Ishikawa (cell line): Measurements from ENCODE around the gene GNAO1.

ENCODE experiments used
- CEBPB ChIP-seq: IDR thresholded peaks from 2 replicates; pipeline ENCODE4 v1.6.1; 2012
- CREB1 ChIP-seq: IDR thresholded peaks from 2 replicates; pipeline ENCODE4 v1.6.1; 2012; ENCODE audit warnings: low read depth
- EGR1 ChIP-seq: IDR thresholded peaks from 2 replicates; pipeline ENCODE4 v1.6.1; 2012
- EP300 ChIP-seq: IDR thresholded peaks from 2 replicates; pipeline ENCODE4 v1.6.1; 2012; ENCODE audit warnings: borderline replicate concordance
- FOXM1 ChIP-seq: IDR thresholded peaks from 2 replicates; pipeline ENCODE4 v1.6.1; 2012; ENCODE audit warnings: low read depth, borderline replicate concordance
- MAX ChIP-seq: IDR thresholded peaks from 2 replicates; pipeline ENCODE4 v1.6.1; 2012
- NFIC ChIP-seq: IDR thresholded peaks from 2 replicates; pipeline ENCODE4 v1.6.1; 2012
- RAD21 ChIP-seq: IDR thresholded peaks from 2 replicates; pipeline ENCODE4 v1.6.1; 2012; ENCODE audit warnings: low read depth
- REST ChIP-seq: IDR thresholded peaks from 2 replicates; pipeline ENCODE4 v1.6.1; 2012; ENCODE audit warnings: low read depth, mild to moderate bottlenecking
- TAF1 ChIP-seq: IDR thresholded peaks from 2 replicates; pipeline ENCODE4 v1.6.1; 2012; ENCODE audit warnings: low read depth, mild to moderate bottlenecking
- TCF12 ChIP-seq: IDR thresholded peaks from 2 replicates; pipeline ENCODE4 v1.6.1; 2012; ENCODE audit warnings: low read depth
- TEAD4 ChIP-seq: IDR thresholded peaks from 2 replicates; pipeline ENCODE4 v1.6.1; 2012
- USF1 ChIP-seq: IDR thresholded peaks from 2 replicates; pipeline ENCODE4 v1.6.1; 2012
- YY1 ChIP-seq: IDR thresholded peaks from 2 replicates; pipeline ENCODE4 v1.6.1; 2012; ENCODE audit warnings: low read depth
- ZBTB7A ChIP-seq: IDR thresholded peaks from 2 replicates; pipeline ENCODE4 v1.6.1; 2012; ENCODE audit warnings: low read depth

GNAO1 gene

GRCh38 chr16:56269281-56269680 is 78.0 kb downstream of the GNAO1 start:
- TF ChIP-seq TCF12: no peak
- no peak for TF ChIP-seq REST
- no peak for TF ChIP-seq EP300
- TF ChIP-seq RAD21: no peak
- no peak for TF ChIP-seq EGR1
- no peak for TF ChIP-seq FOXM1
- TF ChIP-seq TAF1: no peak
- TF ChIP-seq TEAD4: no peak
- TF ChIP-seq MAX: no peak
- no peak for TF ChIP-seq YY1
- TF ChIP-seq ZBTB7A: no peak
- TF ChIP-seq NFIC: no peak

- no peak for TF ChIP-seq TEAD4
- no peak for TF ChIP-seq USF1
- peak; percentile 20; the same call in 1 of the 2 replicates for TF ChIP-seq RAD21
Observed at GRCh38 chr16:56269811-56270684, 78.8 kb downstream of the GNAO1 start.

GRCh38 chr16:56270828-56271227 is 79.5 kb downstream of the GNAO1 start:
- TF ChIP-seq MAX (no peak), TCF12 (no peak), TEAD4 (no peak), FOXM1 (no peak), RAD21 (no peak), EGR1 (no peak), CREB1 (no peak), USF1 (no peak), EP300 (no peak), REST (no peak), NFIC (no peak), TAF1 (no peak), ZBTB7A (no peak), CEBPB (no peak), YY1 (no peak)

GRCh38 chr16:56272583-56272894 is 81.2 kb downstream of the GNAO1 start:
- no peak for TF ChIP-seq RAD21
- no peak for TF ChIP-seq REST
- TF ChIP-seq CEBPB: no peak
- no peak for TF ChIP-seq YY1
- TF ChIP-seq EGR1: no peak
- TF ChIP-seq TCF12: no peak
- no peak for TF ChIP-seq MAX
- TF ChIP-seq TAF1: no peak
- TF ChIP-seq ZBTB7A: no peak

GRCh38 chr16:56273615-56274014 is 82.3 kb downstream of the GNAO1 start:
- no peak for TF ChIP-seq RAD21
- no peak for TF ChIP-seq TEAD4
- TF ChIP-seq ZBTB7A: no peak
- TF ChIP-seq MAX: no peak
- TF ChIP-seq EP300: no peak
- TF ChIP-seq NFIC: no peak
- TF ChIP-seq USF1: no peak
- no peak for TF ChIP-seq CEBPB
- TF ChIP-seq FOXM1: no peak
- no peak for TF ChIP-seq CREB1
- no peak for TF ChIP-seq TAF1
- no peak for TF ChIP-seq TCF12
- no peak for TF ChIP-seq EGR1
- TF ChIP-seq YY1: no peak
- TF ChIP-seq REST: no peak
